DOHH2 (cell line): ENCODE results near the gene RAD9A.
A peak's percentile ranks its signal among the peaks of the same experiment; 100 is the strongest.

Experiments
- H3F3A ChIP-seq: fragments of 200-600 bp; sonication (generic), shearing (Covaris generic); 2 replicates; pipeline ENCODE4 v1.6.0; 2016; ENCODE audit warnings: antibody characterized with exemption, mild to moderate bottlenecking; ENCODE audit not compliant: control insufficient read depth, insufficient read depth
- H3K27ac ChIP-seq: fragments of 200-600 bp; sonication (generic); 2 replicates; pipeline ENCODE4 v1.5.1; 2014; ENCODE audit warnings: low read depth, mild to moderate bottlenecking, low read length, moderate library complexity
- H3K27me3 ChIP-seq: fragments of 200-600 bp; sonication (generic); 2 replicates; pipeline ENCODE4 v1.6.1; 2014; ENCODE audit warnings: mild to moderate bottlenecking, low read length, mixed read lengths; ENCODE audit not compliant: control insufficient read depth
- H3K36me3 ChIP-seq: fragments of 200-600 bp; sonication (generic); 2 replicates; pipeline ENCODE4 v1.6.1; 2014; ENCODE audit warnings: mild to moderate bottlenecking, low read length, moderate library complexity, mixed read lengths; ENCODE audit not compliant: control insufficient read depth
- H3K4me1 ChIP-seq: fragments of 200-600 bp; sonication (generic); 2 replicates; pipeline ENCODE4 v1.6.1; 2014; ENCODE audit warnings: mild to moderate bottlenecking, low read length, mixed read lengths; ENCODE audit not compliant: control insufficient read depth
- H3K4me2 ChIP-seq: fragments of 200-600 bp; sonication (generic); 2 replicates; pipeline ENCODE4 v1.6.0; 2014; ENCODE audit warnings: mild to moderate bottlenecking, low read length, moderate library complexity
- H3K4me3 ChIP-seq: fragments of 200-600 bp; sonication (generic); 2 replicates; pipeline ENCODE4 v1.5.1; 2014; ENCODE audit warnings: mild to moderate bottlenecking, low read length, mixed read lengths
- H3K79me2 ChIP-seq: fragments of 200-600 bp; sonication (generic); 2 replicates; pipeline ENCODE4 v1.6.1; 2014; ENCODE audit warnings: mild to moderate bottlenecking, low read length, mixed read lengths; ENCODE audit not compliant: control insufficient read depth
- H3K9me2 ChIP-seq: fragments of 200-600 bp; sonication (generic); replicated peaks from 2 replicates; pipeline ENCODE4 v1.6.1; 2014; ENCODE audit warnings: mild to moderate bottlenecking, low read length, mixed read lengths; ENCODE audit not compliant: control insufficient read depth
- H3K9me3 ChIP-seq: fragments of 200-600 bp; sonication (generic); 2 replicates; pipeline ENCODE4 v1.6.1; 2014; ENCODE audit warnings: antibody characterized with exemption, low read length, mixed read lengths; ENCODE audit not compliant: control insufficient read depth, insufficient read depth
- H4K20me1 ChIP-seq: fragments of 200-600 bp; sonication (generic); 2 replicates; pipeline ENCODE4 v1.6.0; 2014; ENCODE audit warnings: low read depth, mild to moderate bottlenecking, antibody characterized with exemption, low read length, moderate library complexity; ENCODE audit not compliant: control insufficient read depth, insufficient read depth
- CTCF ChIP-seq: fragments of 200-600 bp; sonication (generic); IDR thresholded peaks from one replicate; pipeline ENCODE4 v1.5.1; 2014; ENCODE audit warnings: antibody characterized with exemption, mild to moderate bottlenecking, low read depth, low read length; ENCODE audit not compliant: poor library complexity, severe bottlenecking
- EZH2phosphoT487 ChIP-seq: fragments of 200-600 bp; sonication (generic); IDR thresholded peaks from 2 replicates; pipeline ENCODE4 v1.6.1; 2017; ENCODE audit warnings: borderline replicate concordance, mild to moderate bottlenecking, antibody characterized with exemption, low read length, moderate library complexity, mixed read lengths

RAD9A gene

GRCh38 chr11:67441731-67442351 lies 50.1 kb downstream of the RAD9A start:
- Histone ChIP-seq H3K27ac (peak overlapping the region; percentile 92), H3K4me1 (peaks cover 84% of the 10 kb centered on the region), H3K4me2 (peak overlapping the region; percentile 90), H3K36me3 (peaks cover 49% of the 10 kb centered on the region), H3F3A (peaks cover 38% of the 10 kb centered on the region), H3K79me2 (peaks cover 49% of the 10 kb centered on the region), H3K4me3 (0 out of 2 replicates have a peak overlapping the region, but pooled peaks have one; percentile 68), H3K9me3 (no peaks in the 10 kb centered on the region), H4K20me1 (no peaks in the 10 kb centered on the region), H3K27me3 (no peaks in the 10 kb centered on the region), H3K9me2 (no peaks in the 10 kb centered on the region)
- no peak for TF ChIP-seq CTCF
- TF ChIP-seq EZH2phosphoT487: no peak

GRCh38 chr11:67442504-67443404 lies 51.0 kb downstream of the RAD9A start:
- H4K20me1 ChIP-seq: no peaks in the 10 kb centered on the region
- H3K27ac ChIP-seq: peak overlapping the region; percentile 92
- H3K36me3 ChIP-seq: peaks cover 42% of the 10 kb centered on the region

GRCh38 chr11:67445515-67445914 lies 53.7 kb downstream of the RAD9A start:
- H3K9me3 ChIP-seq: no peaks in the 10 kb centered on the region
- H3F3A ChIP-seq: peaks cover 44% of the 10 kb centered on the region
- no peaks in the 10 kb centered on the region for H3K27me3 ChIP-seq
- H3K4me3 ChIP-seq: peak overlapping the region; percentile 68
- peak overlapping the region; percentile 90 for H3K4me2 ChIP-seq
- no peaks in the 10 kb centered on the region for H3K9me2 ChIP-seq
- peaks cover 86% of the 10 kb centered on the region for H3K4me1 ChIP-seq
- peaks cover 15% of the 10 kb centered on the region for H3K36me3 ChIP-seq
- H3K79me2 ChIP-seq: peaks cover 18% of the 10 kb centered on the region
- no peak for TF ChIP-seq CTCF
- H3K27ac ChIP-seq: peak overlapping the region; percentile 92
- H4K20me1 ChIP-seq: no peaks in the 10 kb centered on the region

More at GRCh38 chr11:67442504-67443404, 51.0 kb downstream of the RAD9A start:
- Histone ChIP-seq H3K9me2 (no peaks in the 10 kb centered on the region), H3F3A (peaks cover 37% of the 10 kb centered on the region), H3K4me2 (peak overlapping the region; percentile 90), H3K79me2 (peaks cover 41% of the 10 kb centered on the region), H3K27me3 (no peaks in the 10 kb centered on the region), H3K4me1 (peaks cover 91% of the 10 kb centered on the region), H3K9me3 (no peaks in the 10 kb centered on the region), H3K4me3 (peak overlapping the region; percentile 68)
- no peak for TF ChIP-seq CTCF
- no peak for TF ChIP-seq EZH2phosphoT487
